ENCODE measurements around the gene ILK.

ILK gene

GRCh38 chr11:6586434-6587359, 16.9 kb upstream of the ILK start:
- Histone ChIP-seq H3K9ac (ENCODE audit: low read length) (no peak overlapping the region), H3K9me3 (ENCODE audit: low read length) (peaks cover 5% of the 10 kb centered on the region; the same call in 1 of the 2 replicates), H2AFZ (ENCODE audit: low read length) (no peak overlapping the region), H4K20me1 (ENCODE audit: insufficient read depth, low read length) (no peaks in the 10 kb centered on the region), H3K79me2 (ENCODE audit: insufficient read depth, low read length) (no peaks in the 10 kb centered on the region), H3K36me3 (ENCODE audit: insufficient read depth, low read length) (peaks cover 33% of the 10 kb centered on the region), H3K27ac (ENCODE audit: low read depth, low read length, poor library complexity, severe bottlenecking) (no peak overlapping the region), H3K4me1 (ENCODE audit: insufficient read depth, low read length, severe bottlenecking) (no peaks in the 10 kb centered on the region), H3K4me3 (ENCODE audit: low read depth, low read length, poor library complexity, severe bottlenecking) (no peak overlapping the region), H3K27me3 (ENCODE audit: insufficient read depth, low read length) (no peaks in the 10 kb centered on the region), H3F3A (ENCODE audit: insufficient read depth, low read length) (no peaks in the 10 kb centered on the region), H3K4me2 (ENCODE audit: low read length) (no peak overlapping the region), H3K9me2 (ENCODE audit: low read depth, low read length) (no peaks in the 10 kb centered on the region)
- TF ChIP-seq EZH2 (IDR thresholded peaks at IDR 0.05; ENCODE audit: borderline replicate concordance, low read length) (no peak), CTCF (IDR thresholded peaks at IDR 0.05; ENCODE audit: low read length) (no peak)

- no peak for TF ChIP-seq CTCF (IDR thresholded peaks at IDR 0.05; ENCODE audit: low read length)
- TF ChIP-seq EZH2 (IDR thresholded peaks at IDR 0.05; ENCODE audit: borderline replicate concordance, low read length) = no peak
- H3K27me3 ChIP-seq (ENCODE audit: insufficient read depth, low read length) = no peaks in the 10 kb centered on the region
- H3K36me3 ChIP-seq (ENCODE audit: insufficient read depth, low read length) = peaks cover 40% of the 10 kb centered on the region
- no peak overlapping the region for H3K4me2 ChIP-seq (ENCODE audit: low read length)
- H3K79me2 ChIP-seq (ENCODE audit: insufficient read depth, low read length) = no peaks in the 10 kb centered on the region
- H3K9ac ChIP-seq (ENCODE audit: low read length) = no peak overlapping the region
- H3K27ac ChIP-seq (ENCODE audit: low read depth, low read length, poor library complexity, severe bottlenecking) = no peak overlapping the region
- H2AFZ ChIP-seq (ENCODE audit: low read length) = no peak overlapping the region
- no peaks in the 10 kb centered on the region for H3K4me1 ChIP-seq (ENCODE audit: insufficient read depth, low read length, severe bottlenecking)
- H4K20me1 ChIP-seq (ENCODE audit: insufficient read depth, low read length) = no peaks in the 10 kb centered on the region
- peaks cover 5% of the 10 kb centered on the region; the same call in 1 of the 2 replicates for H3K9me3 ChIP-seq (ENCODE audit: low read length)
- H3K9me2 ChIP-seq (ENCODE audit: low read depth, low read length) = no peaks in the 10 kb centered on the region
- H3K4me3 ChIP-seq (ENCODE audit: low read depth, low read length, poor library complexity, severe bottlenecking) = no peak overlapping the region
- H3F3A ChIP-seq (ENCODE audit: insufficient read depth, low read length) = no peaks in the 10 kb centered on the region
Measured at GRCh38 chr11:6587360-6587953, 16.1 kb upstream of the ILK start.

GRCh38 chr11:6588018-6588417, 15.6 kb upstream of the ILK start:
- peaks cover 5% of the 10 kb centered on the region; the same call in 1 of the 2 replicates for H3K9me3 ChIP-seq (ENCODE audit: low read length)
- no peak for TF ChIP-seq EZH2 (IDR thresholded peaks at IDR 0.05; ENCODE audit: borderline replicate concordance, low read length)
- no peak for TF ChIP-seq CTCF (IDR thresholded peaks at IDR 0.05; ENCODE audit: low read length)
- no peaks in the 10 kb centered on the region for H3F3A ChIP-seq (ENCODE audit: insufficient read depth, low read length)
- H2AFZ ChIP-seq (ENCODE audit: low read length) = no peak overlapping the region
- no peak overlapping the region for H3K9ac ChIP-seq (ENCODE audit: low read length)
- H3K9me2 ChIP-seq (ENCODE audit: low read depth, low read length) = no peaks in the 10 kb centered on the region
- H3K79me2 ChIP-seq (ENCODE audit: insufficient read depth, low read length) = no peaks in the 10 kb centered on the region
- H4K20me1 ChIP-seq (ENCODE audit: insufficient read depth, low read length) = no peaks in the 10 kb centered on the region
- H3K36me3 ChIP-seq (ENCODE audit: insufficient read depth, low read length) = peaks cover 45% of the 10 kb centered on the region
- H3K4me2 ChIP-seq (ENCODE audit: low read length) = no peak overlapping the region
- no peaks in the 10 kb centered on the region for H3K4me1 ChIP-seq (ENCODE audit: insufficient read depth, low read length, severe bottlenecking)
- no peaks in the 10 kb centered on the region for H3K27me3 ChIP-seq (ENCODE audit: insufficient read depth, low read length)
- H3K4me3 ChIP-seq (ENCODE audit: low read depth, low read length, poor library complexity, severe bottlenecking) = no peak overlapping the region
- H3K27ac ChIP-seq (ENCODE audit: low read depth, low read length, poor library complexity, severe bottlenecking) = no peak overlapping the region
